Lung (tissue), 12 donors: ENCODE data around the gene SSR3. TPM values are rescaled to one million over a fixed set of nuclear protein-coding genes. Genes with fewer than 3 reads are reported as not detected.

Experiments used
- ATAC-seq: fragments of 200-7000 bp; cut with Tn5 transposase; one replicate; pipeline ENCODE4 v1.9.1; 2020; ENCODE audit warnings: moderate number of reproducible peaks; ENCODE audit not compliant: insufficient read depth, low FRiP score
- DNase-seq, 3 donors: peaks; one replicate each; pipeline ENCODE4 v3.0.0-alpha.2; 2013 to 2017
- H3K27ac ChIP-seq, 2 donors: one replicate each; pipeline ENCODE4 v1.5.1; 2013; ENCODE audit warnings: mild to moderate bottlenecking in 2 of 2, moderate library complexity in 2 of 2, control low read depth in 1 of 2, inconsistent platforms in 1 of 2, low read depth in 1 of 2, low read length in 1 of 2
- H3K27me3 ChIP-seq, 3 donors: one replicate each; pipeline ENCODE4 v1.5.1; 2013; ENCODE audit warnings: low read length in 2 of 3; ENCODE audit not compliant: control insufficient read depth in 3 of 3, insufficient read depth in 3 of 3
- H3K36me3 ChIP-seq, 4 donors: one replicate each; pipeline ENCODE4 v1.5.1; 2013; ENCODE audit warnings: low read length in 4 of 4, mild to moderate bottlenecking in 1 of 4, moderate library complexity in 1 of 4; ENCODE audit not compliant: control insufficient read depth in 4 of 4, insufficient read depth in 4 of 4
- H3K4me1 ChIP-seq, 5 donors: one replicate each; pipeline ENCODE4 v1.5.1; 2013; ENCODE audit warnings: low read length in 5 of 5, mild to moderate bottlenecking in 2 of 5, moderate library complexity in 1 of 5; ENCODE audit not compliant: control insufficient read depth in 5 of 5, insufficient read depth in 5 of 5
- H3K4me3 ChIP-seq: one replicate; pipeline ENCODE4 v1.5.1; 2013; ENCODE audit warnings: mild to moderate bottlenecking, control low read depth, moderate library complexity
- H3K9ac ChIP-seq, 2 donors: one replicate each; pipeline ENCODE4 v1.5.1; 2013; ENCODE audit warnings: low read length in 2 of 2, control low read depth in 1 of 2; ENCODE audit not compliant: insufficient read depth in 1 of 2
- H3K9me3 ChIP-seq, 4 donors: one replicate each; pipeline ENCODE4 v1.5.1; 2013; ENCODE audit warnings: low read length in 3 of 4, mild to moderate bottlenecking in 1 of 4, moderate library complexity in 1 of 4; ENCODE audit not compliant: control insufficient read depth in 4 of 4, insufficient read depth in 3 of 4
- CTCF ChIP-seq: IDR thresholded peaks from 2 replicates; pipeline ENCODE4 v1.5.1; 2012; ENCODE audit warnings: mild to moderate bottlenecking; ENCODE audit errors: control extremely low read depth, extremely low read depth
- WGBS, 2 donors: extraction: QIAGEN DNeasy Blood & Tissue Kit; methylation state at CpG; one replicate each; pipeline ENCODE4 v1.1.7; 2013; 5-methylcytosine and 5-hydroxymethylcytosine counted together
- polyA plus RNA-seq, 2 donors: library from polyadenylated mRNA; stranded (reverse); fragments of 200-250 nt; gene quantifications; one replicate each; pipeline ENCODE4 v1.2.1, GENCODE V29; 2013
- total RNA-seq, 2 donors: library from RNA; depleted of rRNA in 1 of 2; stranded (reverse); fragments of >200 nt in 1 of 2; gene quantifications; one replicate each; pipeline ENCODE4 v1.2.1, GENCODE V29; 2014 to 2021
- donor health status: control.
- donor health status: control.
- donor health status: Bipolar disorder and iron deficiency.
- donor health status: healthy.
- donor health status: DM: yes; HTN: yes; CAD: no.

Gene SSR3
- total and polyA plus RNA-seq, 4 donors = 83.7 to 209 (median 188) TPM

- no peak overlapping the region for H3K4me3 ChIP-seq
- H3K27ac ChIP-seq = no peak overlapping the region
- no peaks in the 10 kb centered on the region for H3K9me3 ChIP-seq
- peaks cover 0 to 3% (median 0%) of the 10 kb centered on the region in 3 donors for H3K27me3 ChIP-seq
- ATAC-seq (no peak), DNase-seq (no peak)
- H3K36me3 ChIP-seq = no peaks in the 10 kb centered on the region
- H3K4me1 ChIP-seq = no peaks in the 10 kb centered on the region
- H3K9ac ChIP-seq = no peak overlapping the region
- TF ChIP-seq CTCF = no peak
- WGBS, 2 donors = 59 to 72% methylated on average over 2 of the region's 2 CpGs
These were observed 42.8 kb downstream of the SSR3 start for GRCh38 chr3:156511987-156512677.

DNA sequence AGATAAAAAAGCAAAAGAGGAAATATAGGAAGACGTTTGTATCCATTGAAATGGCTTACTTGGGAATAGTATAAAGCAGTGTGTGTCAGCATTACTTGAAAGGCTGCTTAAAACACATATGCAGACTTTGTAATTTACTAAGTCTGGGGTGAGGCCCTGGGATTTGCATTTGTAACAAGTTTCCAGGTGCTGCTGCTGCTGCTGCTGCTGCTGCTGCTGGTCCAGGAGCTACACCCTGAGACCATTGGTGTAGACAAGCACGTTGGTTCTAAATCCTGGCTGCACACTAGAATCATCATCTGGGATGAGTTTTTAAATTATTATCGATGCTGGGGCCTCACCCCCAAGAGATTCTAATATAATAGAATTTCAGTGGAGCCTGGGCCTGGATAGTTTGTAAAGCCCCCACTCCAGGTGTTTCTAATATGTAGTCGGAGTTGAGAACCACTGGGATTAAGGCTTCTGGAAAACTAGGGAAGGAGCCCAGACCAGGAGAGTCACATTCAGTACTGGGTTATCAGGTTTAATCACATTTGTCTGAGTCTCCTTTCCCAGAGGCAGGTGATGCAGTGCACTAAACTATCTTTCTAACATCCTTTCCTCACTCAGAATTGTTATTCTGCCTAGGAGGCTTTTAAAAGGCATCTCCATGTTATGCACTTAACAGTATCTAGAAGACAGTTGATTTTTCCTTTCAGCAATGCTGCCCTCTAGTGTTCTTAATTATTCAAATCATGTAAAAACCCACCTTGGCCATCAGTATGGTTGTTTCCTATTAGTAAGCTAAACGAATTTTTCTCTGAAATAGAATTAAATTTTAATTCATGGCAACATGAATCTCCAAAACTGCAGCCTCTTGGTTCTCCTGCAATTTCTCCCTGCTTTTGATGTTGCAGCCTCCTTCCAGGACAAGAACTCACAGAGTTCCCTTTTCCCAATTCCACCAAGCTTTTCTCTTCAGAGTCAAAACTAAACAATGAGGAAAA lies 45.4 kb downstream of the SSR3 start:
- ATAC-seq = peak; percentile 62
- TF ChIP-seq CTCF = peak; percentile 43
- Histone ChIP-seq H3K9me3 (no peaks in the 10 kb centered on the region), H3K27me3 (peaks cover 0 to 5% (median 0%) of the 10 kb centered on the region in 3 donors), H3K4me3 (no peak overlapping the region), H3K9ac (no peak overlapping the region), H3K27ac (no peak overlapping the region), H3K36me3 (no peaks in the 10 kb centered on the region), H3K4me1 (no peaks in the 10 kb centered on the region)
- 60 to 67% methylated on average over 5 of the region's 5 CpGs for WGBS, 2 donors
- DNase-seq = peak in 2 of 3 donors; percentile 66 to 76

GRCh38 chr3:156507285-156507684 lies 47.6 kb downstream of the SSR3 start:
- H3K4me1 ChIP-seq = no peaks in the 10 kb centered on the region
- DNase-seq = no peak
- H3K27ac ChIP-seq = no peak overlapping the region
- H3K36me3 ChIP-seq = no peaks in the 10 kb centered on the region
- no peak for ATAC-seq
- no peak for TF ChIP-seq CTCF
- no peak overlapping the region for H3K4me3 ChIP-seq
- no peak overlapping the region for H3K9ac ChIP-seq
- H3K27me3 ChIP-seq = peaks cover 0 to 5% (median 0%) of the 10 kb centered on the region in 3 donors
- no peaks in the 10 kb centered on the region for H3K9me3 ChIP-seq
